22Rv1 (cell line): ENCODE results near the gene LGALS12.

Experiments
- CTCF ChIP-seq: fragments of 450-650 bp; IDR thresholded peaks from 2 replicates; pipeline ENCODE4 v1.5.1; 2017; ENCODE audit warnings: mild to moderate bottlenecking
- ZFX ChIP-seq: fragments of 450-650 bp; IDR thresholded peaks from 2 replicates; pipeline ENCODE4 v1.6.1; 2017; ENCODE audit warnings: antibody characterized with exemption, borderline replicate concordance

DNA sequence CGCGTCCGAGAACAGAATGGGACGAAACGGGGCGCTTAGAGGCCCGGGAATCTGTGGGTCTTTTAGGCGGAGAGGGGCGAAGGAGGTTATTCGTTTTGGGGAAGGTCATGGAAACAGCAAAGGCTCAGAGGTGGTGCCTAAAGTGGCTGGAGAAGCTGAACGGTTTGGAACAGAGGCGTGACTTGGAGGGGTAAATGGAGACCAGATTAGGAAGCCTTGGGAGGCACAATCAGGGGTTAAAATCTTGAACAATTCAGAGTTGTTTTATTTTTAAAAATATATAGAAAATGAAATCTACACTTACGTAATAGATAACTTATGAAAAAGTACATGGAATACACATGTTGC is 14.7 kb upstream of the LGALS12 start:
- TF ChIP-seq CTCF (no peak), ZFX (no peak)
